Measurements from ENCODE around the gene ARHGAP36. TPM values are rescaled to one million over a fixed set of nuclear protein-coding genes. Genes with fewer than 3 reads are reported as not detected.

ARHGAP36 gene
- total RNA-seq, 1 donor from 2014 or later = not detected

DNA sequence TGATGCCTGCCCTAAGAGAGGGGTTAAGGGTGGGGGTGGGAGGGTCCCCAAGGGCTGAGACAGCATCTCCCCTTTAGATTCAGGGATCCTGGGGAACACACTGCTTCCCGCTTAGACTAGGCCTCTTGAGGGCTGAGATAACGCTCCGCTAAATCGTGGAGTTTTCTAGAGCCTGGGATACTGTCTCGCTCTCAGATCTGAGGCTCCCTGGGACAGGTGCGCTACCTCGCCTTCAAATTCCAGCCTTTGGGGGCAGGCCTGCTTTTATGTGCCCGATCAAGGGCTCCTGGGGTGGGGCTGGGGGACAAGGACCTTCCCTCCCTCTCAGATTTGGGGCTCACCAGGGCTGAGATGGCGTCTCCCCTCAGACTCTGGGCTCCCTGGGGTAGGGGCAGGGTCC, 440 bp upstream of the ARHGAP36 start:
- Histone ChIP-seq H3K9me3 (ENCODE audit: low read depth) (no peaks in the 10 kb centered on the region), H3K27ac (no peak overlapping the region), H3K4me2 (peak overlapping the region; percentile 76), H2AFZ (replicated peaks) (no peak overlapping the region), H3K36me3 (no peaks in the 10 kb centered on the region), H4K20me1 (ENCODE audit: low read depth) (peaks cover 2% of the 10 kb centered on the region), H3K79me2 (ENCODE audit: low read depth) (no peaks in the 10 kb centered on the region), H3K9ac (no peak overlapping the region), H3K27me3 (peaks cover 67% of the 10 kb centered on the region), H3F3A (ENCODE audit: low read depth) (no peaks in the 10 kb centered on the region), H3K4me1 (no peaks in the 10 kb centered on the region), H3K4me3 (peak overlapping the region; percentile 40)
- Mint-ChIP-seq H3K4me3 (no peak overlapping the region), H3K9me3 (no peaks in the 10 kb centered on the region), H3K27ac (no peak overlapping the region), H3K4me1 (peaks cover 8% of the 10 kb centered on the region), H3K36me3 (no peaks in the 10 kb centered on the region), H3K27me3 (ENCODE audit: insufficient read depth, low read depth) (peaks cover 34% of the 10 kb centered on the region)
- no peak for DNase-seq (ENCODE audit: low spot score)
- no peak for TF ChIP-seq EZH2 (IDR thresholded peaks at IDR 0.05)
- TF ChIP-seq, protein P1, sequence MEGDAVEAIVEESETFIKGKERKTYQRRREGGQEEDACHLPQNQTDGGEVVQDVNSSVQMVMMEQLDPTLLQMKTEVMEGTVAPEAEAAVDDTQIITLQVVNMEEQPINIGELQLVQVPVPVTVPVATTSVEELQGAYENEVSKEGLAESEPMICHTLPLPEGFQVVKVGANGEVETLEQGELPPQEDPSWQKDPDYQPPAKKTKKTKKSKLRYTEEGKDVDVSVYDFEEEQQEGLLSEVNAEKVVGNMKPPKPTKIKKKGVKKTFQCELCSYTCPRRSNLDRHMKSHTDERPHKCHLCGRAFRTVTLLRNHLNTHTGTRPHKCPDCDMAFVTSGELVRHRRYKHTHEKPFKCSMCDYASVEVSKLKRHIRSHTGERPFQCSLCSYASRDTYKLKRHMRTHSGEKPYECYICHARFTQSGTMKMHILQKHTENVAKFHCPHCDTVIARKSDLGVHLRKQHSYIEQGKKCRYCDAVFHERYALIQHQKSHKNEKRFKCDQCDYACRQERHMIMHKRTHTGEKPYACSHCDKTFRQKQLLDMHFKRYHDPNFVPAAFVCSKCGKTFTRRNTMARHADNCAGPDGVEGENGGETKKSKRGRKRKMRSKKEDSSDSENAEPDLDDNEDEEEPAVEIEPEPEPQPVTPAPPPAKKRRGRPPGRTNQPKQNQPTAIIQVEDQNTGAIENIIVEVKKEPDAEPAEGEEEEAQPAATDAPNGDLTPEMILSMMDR (IDR thresholded peaks at IDR 0.05) = no peak
- no peak for TF ChIP-seq EZH2phosphoT487 (IDR thresholded peaks at IDR 0.05)

DNA sequence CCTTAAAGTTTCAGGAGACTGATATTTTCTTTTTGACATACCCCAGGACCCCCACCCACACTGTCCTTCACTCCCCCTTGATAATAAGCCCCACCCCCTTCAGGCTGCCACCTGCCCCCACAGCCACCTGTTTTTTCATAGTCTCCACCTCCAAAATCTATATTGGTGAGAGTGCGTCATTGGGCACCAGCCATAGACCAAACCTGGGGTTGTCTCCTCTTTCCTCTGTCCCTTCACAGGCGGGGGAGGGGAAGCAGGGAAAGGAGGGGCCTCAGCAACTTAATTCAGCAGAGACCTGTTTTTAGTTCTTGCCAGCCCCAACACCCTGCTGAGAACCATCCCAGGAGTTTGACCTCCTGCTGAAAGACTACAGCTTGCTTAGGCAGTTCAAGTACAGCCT, 1.1 kb downstream of the ARHGAP36 start:
- no peak overlapping the region for H3K27ac ChIP-seq
- no peak overlapping the region for H3K9ac ChIP-seq
- no peaks in the 10 kb centered on the region for H3K36me3 ChIP-seq
- Mint-ChIP-seq H3K4me1 (peaks cover 15% of the 10 kb centered on the region), H3K27ac (no peak overlapping the region), H3K4me3 (no peak overlapping the region), H3K9me3 (no peaks in the 10 kb centered on the region), H3K36me3 (no peaks in the 10 kb centered on the region), H3K27me3 (ENCODE audit: insufficient read depth, low read depth) (peaks cover 40% of the 10 kb centered on the region)
- H2AFZ ChIP-seq (replicated peaks) = no peak overlapping the region
- peaks cover 61% of the 10 kb centered on the region for H3K27me3 ChIP-seq
- DNase-seq (ENCODE audit: low spot score) = no peak
- no peaks in the 10 kb centered on the region for H3K4me1 ChIP-seq
- TF ChIP-seq EZH2 (IDR thresholded peaks at IDR 0.05) (no peak), EZH2phosphoT487 (IDR thresholded peaks at IDR 0.05) (no peak)
- TF ChIP-seq, protein P1 (IDR thresholded peaks at IDR 0.05) = no peak
- H3K4me3 ChIP-seq = no peak overlapping the region
- H3F3A ChIP-seq (ENCODE audit: low read depth) = no peaks in the 10 kb centered on the region
- peaks cover 2% of the 10 kb centered on the region for H4K20me1 ChIP-seq (ENCODE audit: low read depth)
- no peak overlapping the region for H3K4me2 ChIP-seq
- H3K79me2 ChIP-seq (ENCODE audit: low read depth) = no peaks in the 10 kb centered on the region
- H3K9me3 ChIP-seq (ENCODE audit: low read depth) = no peaks in the 10 kb centered on the region

DNA sequence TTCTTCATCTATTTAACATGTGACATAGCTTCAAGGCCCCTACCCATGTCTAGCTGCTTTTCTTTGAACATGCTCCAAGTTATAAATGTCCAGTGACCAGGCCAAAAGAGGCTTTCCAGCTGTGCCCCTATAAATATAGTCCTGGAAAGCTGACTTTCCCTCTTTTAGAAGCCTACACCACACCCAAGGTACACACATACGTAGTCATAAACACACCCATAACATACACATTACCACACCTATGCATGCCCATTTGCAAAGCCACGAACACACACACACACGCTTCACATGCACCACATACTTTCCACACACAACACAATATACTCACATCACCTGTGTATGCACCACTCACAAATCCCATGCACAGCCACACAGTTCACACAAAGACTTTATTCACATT, 2.0 kb downstream of the ARHGAP36 start:
- H3K36me3 Mint-ChIP-seq = no peaks in the 10 kb centered on the region

More for the DNA sequence above, 2.0 kb downstream of the ARHGAP36 start:
- no peak overlapping the region for H3K27ac ChIP-seq
- Mint-ChIP-seq H3K9me3 (no peaks in the 10 kb centered on the region), H3K27ac (no peak overlapping the region), H3K4me1 (peaks cover 16% of the 10 kb centered on the region), H3K27me3 (ENCODE audit: insufficient read depth, low read depth) (peaks cover 40% of the 10 kb centered on the region), H3K4me3 (no peak overlapping the region)
- no peak for DNase-seq (ENCODE audit: low spot score)
- H3F3A ChIP-seq (ENCODE audit: low read depth) = no peaks in the 10 kb centered on the region
- no peaks in the 10 kb centered on the region for H3K4me1 ChIP-seq
- no peak overlapping the region for H2AFZ ChIP-seq (replicated peaks)
- TF ChIP-seq EZH2 (IDR thresholded peaks at IDR 0.05) (no peak), EZH2phosphoT487 (IDR thresholded peaks at IDR 0.05) (no peak)
- TF ChIP-seq, protein P1 (IDR thresholded peaks at IDR 0.05) = no peak
- H3K4me3 ChIP-seq = no peak overlapping the region
- peaks cover 57% of the 10 kb centered on the region for H3K27me3 ChIP-seq
- H3K9ac ChIP-seq = no peak overlapping the region
- no peaks in the 10 kb centered on the region for H3K79me2 ChIP-seq (ENCODE audit: low read depth)
- no peak overlapping the region for H3K4me2 ChIP-seq
- H3K9me3 ChIP-seq (ENCODE audit: low read depth) = no peaks in the 10 kb centered on the region
- peaks cover 2% of the 10 kb centered on the region for H4K20me1 ChIP-seq (ENCODE audit: low read depth)
- no peaks in the 10 kb centered on the region for H3K36me3 ChIP-seq
